ENCODE data around the gene C1orf167. TPM values are rescaled to one million over a fixed set of nuclear protein-coding genes. Genes with fewer than 3 reads are reported as not detected.

C1orf167 gene
- total and polyA plus RNA-seq, 9 donors, result 3.1 to 24.9 (median 12.8) TPM

- no peaks in the 10 kb centered on the region for H3K27me3 ChIP-seq (ENCODE audit: control insufficient read depth, insufficient read depth, low read length)
- H3K4me3 ChIP-seq (ENCODE audit: low read length), result no peak overlapping the region
- H3K27ac ChIP-seq (ENCODE audit: low read length), result no peak overlapping the region
- peaks cover 11% of the 10 kb centered on the region for H3K4me1 ChIP-seq (ENCODE audit: control insufficient read depth, insufficient read depth, low read length)
- WGBS (ENCODE audit: insufficient coverage), result 56% methylated on average over 2 of the region's 5 CpGs
- no peaks in the 10 kb centered on the region for H3K9me3 ChIP-seq (replicated peaks; ENCODE audit: control insufficient read depth, low read depth, low read length)
- DNase-seq, result no peak
- H3K36me3 ChIP-seq (ENCODE audit: control insufficient read depth, insufficient read depth, low read length), result no peaks in the 10 kb centered on the region
Measured at GRCh38 chr1:11772458-11772857, 10.5 kb downstream of the C1orf167 start.

GRCh38 chr1:11774753-11775152 is 12.8 kb downstream of the C1orf167 start:
- Histone ChIP-seq H3K27me3 (ENCODE audit: control insufficient read depth, insufficient read depth, low read length) (no peaks in the 10 kb centered on the region), H3K27ac (ENCODE audit: low read length) (no peak overlapping the region), H3K9me3 (replicated peaks; ENCODE audit: control insufficient read depth, low read depth, low read length) (no peaks in the 10 kb centered on the region), H3K4me3 (ENCODE audit: low read length) (no peak overlapping the region), H3K4me1 (ENCODE audit: control insufficient read depth, insufficient read depth, low read length) (no peaks in the 10 kb centered on the region), H3K36me3 (ENCODE audit: control insufficient read depth, insufficient read depth, low read length) (no peaks in the 10 kb centered on the region)
- WGBS (ENCODE audit: insufficient coverage), result 82% methylated on average over 3 of the region's 9 CpGs
- no peak for DNase-seq

- no peak overlapping the region for H3K27ac ChIP-seq (ENCODE audit: low read length)
- H3K27me3 ChIP-seq (ENCODE audit: control insufficient read depth, insufficient read depth, low read length), result no peaks in the 10 kb centered on the region
- 75% methylated on average over 8 of the region's 8 CpGs for WGBS (ENCODE audit: insufficient coverage)
- H3K9me3 ChIP-seq (replicated peaks; ENCODE audit: control insufficient read depth, low read depth, low read length), result no peaks in the 10 kb centered on the region
- H3K36me3 ChIP-seq (ENCODE audit: control insufficient read depth, insufficient read depth, low read length), result no peaks in the 10 kb centered on the region
- DNase-seq, result no peak
- no peak overlapping the region for H3K4me3 ChIP-seq (ENCODE audit: low read length)
- H3K4me1 ChIP-seq (ENCODE audit: control insufficient read depth, insufficient read depth, low read length), result no peaks in the 10 kb centered on the region
Measured at GRCh38 chr1:11777658-11778322, 15.8 kb downstream of the C1orf167 start.

- H3K4me1 ChIP-seq (ENCODE audit: control insufficient read depth, insufficient read depth, low read length), result no peaks in the 10 kb centered on the region
- no peak for DNase-seq
- H3K27ac ChIP-seq (ENCODE audit: low read length), result no peak overlapping the region
- no peaks in the 10 kb centered on the region for H3K27me3 ChIP-seq (ENCODE audit: control insufficient read depth, insufficient read depth, low read length)
- no peaks in the 10 kb centered on the region for H3K36me3 ChIP-seq (ENCODE audit: control insufficient read depth, insufficient read depth, low read length)
- whole genome bisulfite sequencing (ENCODE audit: insufficient coverage), result 91% methylated on average over 6 of the region's 9 CpGs
- no peak overlapping the region for H3K4me3 ChIP-seq (ENCODE audit: low read length)
- no peaks in the 10 kb centered on the region for H3K9me3 ChIP-seq (replicated peaks; ENCODE audit: control insufficient read depth, low read depth, low read length)
Measured at GRCh38 chr1:11778336-11778735, 16.3 kb downstream of the C1orf167 start.

- H3K4me3 ChIP-seq (ENCODE audit: low read length), result no peak overlapping the region
- no peaks in the 10 kb centered on the region for H3K4me1 ChIP-seq (ENCODE audit: control insufficient read depth, insufficient read depth, low read length)
- no peak overlapping the region for H3K27ac ChIP-seq (ENCODE audit: low read length)
- no peaks in the 10 kb centered on the region for H3K9me3 ChIP-seq (replicated peaks; ENCODE audit: control insufficient read depth, low read depth, low read length)
- no peak for DNase-seq
- no peaks in the 10 kb centered on the region for H3K36me3 ChIP-seq (ENCODE audit: control insufficient read depth, insufficient read depth, low read length)
- 84% methylated on average over 10 of the region's 15 CpGs for WGBS (ENCODE audit: insufficient coverage)
- H3K27me3 ChIP-seq (ENCODE audit: control insufficient read depth, insufficient read depth, low read length), result no peaks in the 10 kb centered on the region
Measured at GRCh38 chr1:11778844-11779623, 17.0 kb downstream of the C1orf167 start.

GRCh38 chr1:11779715-11780379 is 17.9 kb downstream of the C1orf167 start:
- Histone ChIP-seq H3K4me1 (ENCODE audit: control insufficient read depth, insufficient read depth, low read length) (peaks cover 5% of the 10 kb centered on the region), H3K36me3 (ENCODE audit: control insufficient read depth, insufficient read depth, low read length) (no peaks in the 10 kb centered on the region), H3K27me3 (ENCODE audit: control insufficient read depth, insufficient read depth, low read length) (no peaks in the 10 kb centered on the region), H3K9me3 (replicated peaks; ENCODE audit: control insufficient read depth, low read depth, low read length) (no peaks in the 10 kb centered on the region), H3K4me3 (ENCODE audit: low read length) (no peak overlapping the region), H3K27ac (ENCODE audit: low read length) (no peak overlapping the region)
- WGBS (ENCODE audit: insufficient coverage), result 78% methylated on average over 11 of the region's 13 CpGs
- DNase-seq, result no peak

GRCh38 chr1:11780380-11781147 is 18.6 kb downstream of the C1orf167 start:
- Histone ChIP-seq H3K4me3 (ENCODE audit: low read length) (no peak overlapping the region), H3K27ac (ENCODE audit: low read length) (no peak overlapping the region), H3K36me3 (ENCODE audit: control insufficient read depth, insufficient read depth, low read length) (no peaks in the 10 kb centered on the region), H3K9me3 (replicated peaks; ENCODE audit: control insufficient read depth, low read depth, low read length) (no peaks in the 10 kb centered on the region), H3K27me3 (ENCODE audit: control insufficient read depth, insufficient read depth, low read length) (no peaks in the 10 kb centered on the region), H3K4me1 (ENCODE audit: control insufficient read depth, insufficient read depth, low read length) (peaks cover 13% of the 10 kb centered on the region)
- no peak for DNase-seq
- 88% methylated on average over 3 of the region's 10 CpGs for WGBS (ENCODE audit: insufficient coverage)

GRCh38 chr1:11781297-11781696 is 19.3 kb downstream of the C1orf167 start:
- 80% methylated on average over 5 of the region's 12 CpGs for WGBS (ENCODE audit: insufficient coverage)
- Histone ChIP-seq H3K4me3 (ENCODE audit: low read length) (no peak overlapping the region), H3K36me3 (ENCODE audit: control insufficient read depth, insufficient read depth, low read length) (no peaks in the 10 kb centered on the region), H3K4me1 (ENCODE audit: control insufficient read depth, insufficient read depth, low read length) (peaks cover 19% of the 10 kb centered on the region), H3K27ac (ENCODE audit: low read length) (no peak overlapping the region), H3K27me3 (ENCODE audit: control insufficient read depth, insufficient read depth, low read length) (no peaks in the 10 kb centered on the region), H3K9me3 (replicated peaks; ENCODE audit: control insufficient read depth, low read depth, low read length) (no peaks in the 10 kb centered on the region)
- DNase-seq, result no peak

GRCh38 chr1:11782127-11782708 is 20.2 kb downstream of the C1orf167 start:
- no peak overlapping the region for H3K4me3 ChIP-seq (ENCODE audit: low read length)
- DNase-seq, result no peak
- H3K36me3 ChIP-seq (ENCODE audit: control insufficient read depth, insufficient read depth, low read length), result no peaks in the 10 kb centered on the region
- H3K27ac ChIP-seq (ENCODE audit: low read length), result no peak overlapping the region
- WGBS (ENCODE audit: insufficient coverage), result 67% methylated on average over 3 of the region's 6 CpGs
- no peaks in the 10 kb centered on the region for H3K9me3 ChIP-seq (replicated peaks; ENCODE audit: control insufficient read depth, low read depth, low read length)
- no peaks in the 10 kb centered on the region for H3K27me3 ChIP-seq (ENCODE audit: control insufficient read depth, insufficient read depth, low read length)
- peaks cover 29% of the 10 kb centered on the region for H3K4me1 ChIP-seq (ENCODE audit: control insufficient read depth, insufficient read depth, low read length)

Data from muscle of leg (tissue), 11 donors.